Heart left ventricle (tissue), 13 donors: ENCODE data around the gene CCL2.

Experiments used
- POLR2A ChIP-seq, 2 donors: fragments of 450-650 bp; IDR thresholded peaks; one replicate each; pipeline ENCODE4 v1.6.1; 2017; ENCODE audit warnings: antibody characterized with exemption in 2 of 2, mild to moderate bottlenecking in 2 of 2, moderate library complexity in 2 of 2
- TF ChIP-seq, protein P1 (sequence below), 12 donors: fragments of 200-600 bp; sonication (generic) in 4 of 12; IDR thresholded peaks; one replicate each; pipeline versions ENCODE4 v1.5.0 to v1.8.0; 2018 to 2022; ENCODE audit warnings: antibody characterized with exemption in 12 of 12, mild to moderate bottlenecking in 5 of 12
- donor health status: ischemic (EF 13 %, LVEDD 7.1; RV severe dilation, severe dysfunction).
- donor health status: DM: no; HTN: yes; CAD: no.
- donor health status: DM: no; HTN: no; CAD: no.
- donor health status: ischemic (EF 25% LVEDD 6.9; RV normal size, moderate dysfunction).
- donor health status: ischemic (EF 25% LVEDD 5.7; RV mildly dilated, moderate dysfunction).
- donor health status: ischemic (EF 35%, LVEDD 5.7; RV mildly dilated, moderate dysfunction).
- donor health status: nonischemic (EF 11% LVEDD 7.7; RV severe dilation, severe dysfunction).
- donor health status: DM: yes; HTN: yes; CAD: no.
- donor health status: PGD.
- donor health status: ischemic (EF 29% LVEDD 5.4; RV normal size, mild dysfunction).
- donor health status: nonischemic (EF 23%, LVEDD 6.1; RV moderate dilation, normal function).

DNA sequence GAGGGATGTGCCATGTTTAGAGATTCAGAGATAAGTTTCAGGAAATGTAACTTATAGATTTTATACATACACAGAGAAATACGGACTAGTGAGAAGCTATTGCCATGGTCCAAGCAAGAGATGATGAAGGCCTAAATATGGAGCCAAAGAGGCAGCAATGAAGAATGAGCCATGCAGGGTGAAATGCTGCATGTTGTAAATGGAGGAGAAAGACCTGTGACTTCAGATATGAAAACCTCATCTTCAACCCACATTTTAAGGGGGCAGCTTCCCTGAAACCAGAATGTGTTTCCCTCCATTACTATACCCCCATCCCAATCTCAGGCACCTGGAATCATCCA lies 2.9 kb downstream of the CCL2 start:
- TF ChIP-seq, protein P1, sequence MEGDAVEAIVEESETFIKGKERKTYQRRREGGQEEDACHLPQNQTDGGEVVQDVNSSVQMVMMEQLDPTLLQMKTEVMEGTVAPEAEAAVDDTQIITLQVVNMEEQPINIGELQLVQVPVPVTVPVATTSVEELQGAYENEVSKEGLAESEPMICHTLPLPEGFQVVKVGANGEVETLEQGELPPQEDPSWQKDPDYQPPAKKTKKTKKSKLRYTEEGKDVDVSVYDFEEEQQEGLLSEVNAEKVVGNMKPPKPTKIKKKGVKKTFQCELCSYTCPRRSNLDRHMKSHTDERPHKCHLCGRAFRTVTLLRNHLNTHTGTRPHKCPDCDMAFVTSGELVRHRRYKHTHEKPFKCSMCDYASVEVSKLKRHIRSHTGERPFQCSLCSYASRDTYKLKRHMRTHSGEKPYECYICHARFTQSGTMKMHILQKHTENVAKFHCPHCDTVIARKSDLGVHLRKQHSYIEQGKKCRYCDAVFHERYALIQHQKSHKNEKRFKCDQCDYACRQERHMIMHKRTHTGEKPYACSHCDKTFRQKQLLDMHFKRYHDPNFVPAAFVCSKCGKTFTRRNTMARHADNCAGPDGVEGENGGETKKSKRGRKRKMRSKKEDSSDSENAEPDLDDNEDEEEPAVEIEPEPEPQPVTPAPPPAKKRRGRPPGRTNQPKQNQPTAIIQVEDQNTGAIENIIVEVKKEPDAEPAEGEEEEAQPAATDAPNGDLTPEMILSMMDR (IDR thresholded peaks at IDR 0.05) = no peak
- TF ChIP-seq POLR2A (IDR thresholded peaks at IDR 0.05) = no peak
